Astrocyte (in vitro differentiated cells and primary cell): ENCODE measurements around the gene TENT5A.

Experiments
- EZH2 ChIP-seq: IDR thresholded peaks from 2 replicates; pipeline ENCODE4 v1.6.1; 2012; ENCODE audit warnings: mild to moderate bottlenecking, low read length, inconsistent platforms; ENCODE audit not compliant: insufficient read depth
- TF ChIP-seq, protein P1 (sequence below): IDR thresholded peaks from 2 replicates; pipeline ENCODE4 v1.5.1; 2011; ENCODE audit warnings: low read depth, mild to moderate bottlenecking, inconsistent platforms, low read length, moderate library complexity; ENCODE audit not compliant: insufficient read depth

DNA sequence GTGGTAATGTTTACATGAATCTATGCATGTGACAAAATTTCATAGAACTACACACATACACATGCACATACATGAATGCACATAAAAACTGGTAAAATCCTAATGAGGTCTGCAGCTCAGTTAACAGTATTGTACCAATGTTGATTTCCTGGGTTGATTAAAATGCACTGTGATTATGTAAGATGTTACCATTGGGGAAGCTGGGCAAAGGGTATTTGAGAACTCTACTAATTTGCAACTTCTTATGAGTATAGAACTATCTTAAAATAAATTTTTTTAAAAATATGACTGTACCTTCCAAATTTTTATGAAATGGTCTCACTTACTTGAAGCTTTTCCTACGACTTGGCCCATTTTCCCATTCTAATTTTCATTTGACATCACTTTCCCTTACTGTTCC, 43.4 kb upstream of the TENT5A start:
- TF ChIP-seq, protein P1, sequence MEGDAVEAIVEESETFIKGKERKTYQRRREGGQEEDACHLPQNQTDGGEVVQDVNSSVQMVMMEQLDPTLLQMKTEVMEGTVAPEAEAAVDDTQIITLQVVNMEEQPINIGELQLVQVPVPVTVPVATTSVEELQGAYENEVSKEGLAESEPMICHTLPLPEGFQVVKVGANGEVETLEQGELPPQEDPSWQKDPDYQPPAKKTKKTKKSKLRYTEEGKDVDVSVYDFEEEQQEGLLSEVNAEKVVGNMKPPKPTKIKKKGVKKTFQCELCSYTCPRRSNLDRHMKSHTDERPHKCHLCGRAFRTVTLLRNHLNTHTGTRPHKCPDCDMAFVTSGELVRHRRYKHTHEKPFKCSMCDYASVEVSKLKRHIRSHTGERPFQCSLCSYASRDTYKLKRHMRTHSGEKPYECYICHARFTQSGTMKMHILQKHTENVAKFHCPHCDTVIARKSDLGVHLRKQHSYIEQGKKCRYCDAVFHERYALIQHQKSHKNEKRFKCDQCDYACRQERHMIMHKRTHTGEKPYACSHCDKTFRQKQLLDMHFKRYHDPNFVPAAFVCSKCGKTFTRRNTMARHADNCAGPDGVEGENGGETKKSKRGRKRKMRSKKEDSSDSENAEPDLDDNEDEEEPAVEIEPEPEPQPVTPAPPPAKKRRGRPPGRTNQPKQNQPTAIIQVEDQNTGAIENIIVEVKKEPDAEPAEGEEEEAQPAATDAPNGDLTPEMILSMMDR = no peak
- no peak for TF ChIP-seq EZH2
